GM21423 (cell line): Measurements from ENCODE around the gene STK40.

ENCODE experiments used
- ATAC-seq: cut with Tn5 transposase; IDR thresholded peaks from one replicate; pipeline ENCODE4 v1.9.1; 2021; ENCODE audit warnings: mild to moderate bottlenecking, moderate library complexity; ENCODE audit not compliant: unreplicated experiment

STK40 gene

GRCh38 chr1:36321119-36321951 lies 64.4 kb downstream of the STK40 start:
- ATAC-seq, result no peak

- ATAC-seq, result no peak
These were observed 65.0 kb downstream of the STK40 start for GRCh38 chr1:36320767-36321118.

DNA sequence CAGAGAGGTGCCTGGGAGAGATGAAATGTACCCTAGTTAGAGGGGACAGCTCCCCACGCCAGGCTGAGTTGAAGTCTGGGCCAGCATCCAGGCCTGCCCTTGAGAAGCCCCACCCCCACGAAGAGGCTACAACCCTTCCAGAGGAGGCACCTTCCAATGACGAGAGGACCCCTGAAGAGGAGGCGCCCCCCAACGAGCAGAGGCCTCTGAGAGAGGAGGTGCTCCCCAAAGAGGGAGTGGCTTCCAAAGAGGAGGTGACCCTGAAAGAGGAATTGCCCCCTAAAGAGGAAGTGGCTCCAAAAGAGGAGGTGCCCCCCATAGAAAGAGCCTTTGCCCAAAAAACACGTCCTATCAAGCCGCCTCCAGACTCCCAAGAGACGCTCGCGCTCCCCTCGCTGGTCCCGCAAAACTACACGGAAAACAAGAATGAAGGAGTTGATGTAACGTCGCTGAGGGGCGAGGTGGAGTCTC lies 65.4 kb downstream of the STK40 start:
- no peak for ATAC-seq

DNA sequence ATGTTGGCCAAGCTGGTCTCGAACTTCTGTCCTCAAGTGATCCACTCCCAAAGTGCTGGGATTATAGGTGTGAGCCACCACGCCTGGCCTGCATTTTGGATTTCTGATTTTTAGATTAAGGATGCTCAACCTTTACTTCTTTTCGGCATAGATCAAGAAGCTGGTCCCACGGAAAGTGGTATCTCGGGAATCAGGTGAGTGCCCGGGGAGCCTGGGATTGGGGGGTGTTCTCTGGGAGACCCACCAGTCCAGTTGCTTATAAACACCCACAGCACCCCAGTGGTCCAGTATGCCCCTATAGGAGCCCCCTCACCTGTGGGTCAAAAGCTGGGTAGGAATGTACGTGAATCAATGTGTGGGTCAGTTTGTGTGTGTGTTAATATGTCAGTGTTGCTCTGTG lies 76.3 kb downstream of the STK40 start:
- no peak for ATAC-seq

GRCh38 chr1:36307601-36308330 lies 78.0 kb downstream of the STK40 start:
- no peak for ATAC-seq

- peak; percentile 96 for ATAC-seq
These were observed 78.7 kb downstream of the STK40 start for GRCh38 chr1:36306902-36307456.

GRCh38 chr1:36306210-36306901 lies 79.4 kb downstream of the STK40 start, which contains the start of gene SH3D21:
TSS of gene SH3D21 (plus strand) at chr1:36306368. CDS start at chr1:36306421, 53 bp downstream.
- peak; percentile 32 for ATAC-seq

- ATAC-seq, result no peak
These were observed 79.9 kb downstream of the STK40 start for GRCh38 chr1:36305915-36306209.

- no peak for ATAC-seq
These were observed 80.5 kb downstream of the STK40 start for GRCh38 chr1:36304970-36305914.

GRCh38 chr1:36304521-36304920 lies 81.2 kb downstream of the STK40 start:
- ATAC-seq, result no peak

DNA sequence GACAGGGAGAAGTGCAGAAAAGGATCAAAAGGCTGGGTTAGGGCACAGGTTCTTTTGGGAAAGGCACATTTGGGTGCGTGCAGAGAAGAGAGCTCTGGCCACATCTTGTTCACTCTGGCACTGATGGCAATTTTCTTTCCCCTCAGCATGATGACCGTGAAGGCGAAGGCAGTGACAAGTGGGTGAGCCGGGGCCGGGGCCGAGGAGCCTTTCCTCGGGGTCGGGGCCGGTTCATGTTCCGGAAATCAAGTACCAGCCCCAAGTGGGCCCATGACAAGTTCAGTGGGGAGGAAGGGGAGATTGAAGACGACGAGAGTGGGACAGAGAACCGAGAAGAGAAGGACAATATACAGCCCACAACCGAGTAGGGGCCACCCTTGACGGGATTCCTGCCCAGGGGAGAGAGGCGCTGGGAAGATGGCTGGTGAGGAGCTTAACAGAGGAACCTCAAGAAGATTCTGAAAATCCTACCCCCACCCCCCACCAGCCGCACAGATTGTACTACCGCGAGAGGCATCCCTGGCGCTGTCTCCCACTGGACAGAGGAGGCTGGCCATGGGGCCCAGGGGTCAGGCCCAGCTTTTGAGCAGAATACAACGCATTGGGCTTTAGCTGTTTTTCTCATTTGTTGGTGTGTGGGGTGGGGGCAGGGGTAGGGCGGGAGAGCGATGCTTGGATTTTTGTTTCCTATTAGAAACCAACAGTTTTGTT lies 81.9 kb downstream of the STK40 start:
- ATAC-seq, result no peak

- no peak for ATAC-seq
These were observed 82.5 kb downstream of the STK40 start for GRCh38 chr1:36303244-36303643.

GRCh38 chr1:36301220-36301619 lies 84.5 kb downstream of the STK40 start:
- no peak for ATAC-seq

- ATAC-seq, result no peak
These were observed 85.2 kb downstream of the STK40 start for GRCh38 chr1:36300526-36300925.

GRCh38 chr1:36298640-36299039 lies 87.1 kb downstream of the STK40 start:
- ATAC-seq, result no peak

GRCh38 chr1:36297062-36297461 lies 88.7 kb downstream of the STK40 start:
- ATAC-seq, result no peak

GRCh38 chr1:36295390-36295789 lies 90.3 kb downstream of the STK40 start:
- ATAC-seq, result no peak
